Right lobe of liver (tissue), 6 donors: Measurements from ENCODE around the gene NGFR. TPM values are rescaled to one million over a fixed set of nuclear protein-coding genes. Genes with fewer than 3 reads are reported as not detected.

ENCODE experiments used
- ATAC-seq, 4 donors: fragments of 200-7000 bp; cut with Tn5 transposase; one replicate each; pipeline ENCODE4 v1.9.1; 2020; ENCODE audit warnings: mild to moderate bottlenecking in 4 of 4, moderate library complexity in 4 of 4
- DNase-seq, 3 donors: peaks; one replicate each; pipeline ENCODE4 v3.0.0-alpha.2; 2020
- H3K27ac ChIP-seq, 3 donors: fragments of 200-600 bp; one replicate each; pipeline ENCODE4 v1.8.0; 2022
- H3K27me3 ChIP-seq, 2 donors: fragments of 200-600 bp; one replicate each; pipeline ENCODE4 v1.8.0; 2022
- H3K36me3 ChIP-seq, 4 donors: fragments of 200-600 bp; sonication (generic) in 1 of 4; one replicate each; pipeline versions ENCODE4 v1.5.1 to v1.8.0; 2017 to 2022; ENCODE audit warnings: control low read depth in 1 of 4
- H3K4me1 ChIP-seq, 4 donors: fragments of 200-600 bp; sonication (generic) in 1 of 4; one replicate each; pipeline versions ENCODE4 v1.5.1 to v1.8.0; 2017 to 2022; ENCODE audit warnings: control low read depth in 1 of 4
- H3K4me3 ChIP-seq, 3 donors: fragments of 200-600 bp; one replicate each; pipeline ENCODE4 v1.8.0; 2022
- H3K9me3 ChIP-seq, 4 donors: fragments of 200-600 bp; sonication (generic) in 1 of 4; one replicate each; pipeline versions ENCODE4 v1.5.1 to v1.8.0; 2017 to 2022; ENCODE audit warnings: control low read depth in 1 of 4
- CTCF ChIP-seq, 4 donors: fragments of 200-600 bp in 3 of 4; fragments of 450-650 bp in 1 of 4; IDR thresholded peaks; one replicate each; pipeline versions ENCODE4 v1.5.1 to v1.8.0; 2016 to 2022; ENCODE audit warnings: antibody characterized with exemption in 4 of 4, mild to moderate bottlenecking in 2 of 4
- POLR2A ChIP-seq: fragments of 450-650 bp; IDR thresholded peaks from one replicate; pipeline ENCODE4 v1.6.1; 2017; ENCODE audit warnings: antibody characterized with exemption, mild to moderate bottlenecking
- WGBS: methylation state at CpG from one replicate; pipeline ENCODE4 v1.1.6; 2018; ENCODE audit warnings: low coverage, low lambda C conversion rate; ENCODE audit not compliant: insufficient coverage; ENCODE audit errors: missing lambda C conversion rate; 5-methylcytosine and 5-hydroxymethylcytosine counted together
- intact Hi-C, 2 donors: fragments of 100-400 bp; cut with DNase I; formaldehyde crosslinking; loops; one replicate each; pipeline versions ENCODE4 v1.11.2 to v1.14.1; 2022
- long read RNA-seq: library from polyadenylated mRNA; unstranded; transcript quantifications from one replicate; pipeline ENCODE4 v2.0.0, GENCODE V29; 2019
- total RNA-seq, 6 experiments: library from RNA; depleted of rRNA in 2 of 6; stranded (reverse); fragments of >200 nt in 2 of 6; fragmentation: NEBNext Ultra II Directional in 3 of 6; extraction: Animal tissue kit (Norgen Biotek cat#: 25700) in 3 of 6; gene quantifications; one replicate each; pipeline versions ENCODE4 v1.1.0 to v1.2.4, GENCODE V29; 2016 to 2023
- donor health status: DM: no; HTN: yes; CAD: no.
- donor health status: DM: no; HTN: no; CAD: no.
- donor health status: DM: no; HTN: no; CAD: no.
- donor health status: DM: no; HTN: yes; CAD: no.
- donor health status: DM: no; HTN: yes; CAD: no.

NGFR gene
- 1 to 10 TPM; 3.1 to 9.4 (median 6.8) TPM for total RNA-seq
- long read RNA-seq, result 0 reads

- H3K27ac ChIP-seq, result no peak within 1 kb of the TSS
- intact Hi-C loops, result loop anchor here in 1 of 2 donors (5.0 kb wide), 1 partner anchor 57 kb away; no protein-coding TSS in a partner anchor
- no peaks in the 10 kb centered on the region for H3K9me3 ChIP-seq
- peak within 1 kb of the TSS; percentile 34 to 53 (median 35) for H3K4me3 ChIP-seq
- no peaks in the 10 kb centered on the region for H3K36me3 ChIP-seq
- peak; percentile 33 to 69 (median 63) for ATAC-seq
- H3K27me3 ChIP-seq, result peaks cover 5 to 23% of the 10 kb centered on the region in 2 donors
- DNase-seq, result no peak
- under 1% methylated on average over 22 of the region's 79 CpGs for WGBS
- TF ChIP-seq CTCF (IDR thresholded peaks at IDR 0.05) (peak in 1 of 4 donors; percentile 26), POLR2A (peak; percentile 46)
- H3K4me1 ChIP-seq, result peaks cover 0 to 25% (median 4%) of the 10 kb centered on the region in 4 donors
These were observed at the start of gene NGFR for GRCh38 chr17:49494986-49495841. Gene NGFR (plus strand): TSS chr17:49495293. CDS start chr17:49495418, 125 bp downstream.

- H3K4me3 ChIP-seq, result no peak overlapping the region
- no peak for DNase-seq
- H3K27me3 ChIP-seq, result no peaks in the 10 kb centered on the region
- no peak for ATAC-seq
- H3K9me3 ChIP-seq, result no peaks in the 10 kb centered on the region
- WGBS, result no CpG with 5 or more reads among the region's 7 CpGs
- H3K27ac ChIP-seq, result no peak overlapping the region
- H3K4me1 ChIP-seq, result no peaks in the 10 kb centered on the region
- intact Hi-C loops, result no loop called here
- H3K36me3 ChIP-seq, result no peaks in the 10 kb centered on the region
- TF ChIP-seq POLR2A (no peak), CTCF (IDR thresholded peaks at IDR 0.05) (no peak)
These were observed 49.5 kb upstream of the NGFR start for GRCh38 chr17:49445591-49445990.

- DNase-seq (no peak), ATAC-seq (no peak)
- H3K36me3 ChIP-seq, result no peaks in the 10 kb centered on the region
- no peak overlapping the region for H3K4me3 ChIP-seq
- no peaks in the 10 kb centered on the region for H3K4me1 ChIP-seq
- no peaks in the 10 kb centered on the region for H3K9me3 ChIP-seq
- no peaks in the 10 kb centered on the region for H3K27me3 ChIP-seq
- TF ChIP-seq CTCF (IDR thresholded peaks at IDR 0.05) (no peak), POLR2A (no peak)
- H3K27ac ChIP-seq, result no peak overlapping the region
- intact Hi-C loops, result no loop called here
- WGBS, result 78% methylated on average over 5 of the region's 9 CpGs
These were observed 47.3 kb upstream of the NGFR start for GRCh38 chr17:49447628-49448302.

- no peak for DNase-seq
- Histone ChIP-seq H3K9me3 (no peaks in the 10 kb centered on the region), H3K36me3 (no peaks in the 10 kb centered on the region), H3K27me3 (no peaks in the 10 kb centered on the region), H3K27ac (no peak overlapping the region), H3K4me1 (no peaks in the 10 kb centered on the region), H3K4me3 (no peak overlapping the region)
- TF ChIP-seq CTCF (IDR thresholded peaks at IDR 0.05) (no peak), POLR2A (no peak)
- no peak for ATAC-seq
- intact Hi-C loops, result no loop called here
- 41% methylated on average over 3 of the region's 4 CpGs for WGBS
These were observed 44.9 kb upstream of the NGFR start for GRCh38 chr17:49450181-49450580.
